COR-L47 (cell line): ENCODE results near the gene GPX4.
A peak's percentile ranks its signal among the peaks of the same experiment; 100 is the strongest.

Source experiments
- DNase-seq: peaks from one replicate; lab custom pipeline; 2025; lab: John Stamatoyannopoulos, UW

The GPX4 gene

DNA sequence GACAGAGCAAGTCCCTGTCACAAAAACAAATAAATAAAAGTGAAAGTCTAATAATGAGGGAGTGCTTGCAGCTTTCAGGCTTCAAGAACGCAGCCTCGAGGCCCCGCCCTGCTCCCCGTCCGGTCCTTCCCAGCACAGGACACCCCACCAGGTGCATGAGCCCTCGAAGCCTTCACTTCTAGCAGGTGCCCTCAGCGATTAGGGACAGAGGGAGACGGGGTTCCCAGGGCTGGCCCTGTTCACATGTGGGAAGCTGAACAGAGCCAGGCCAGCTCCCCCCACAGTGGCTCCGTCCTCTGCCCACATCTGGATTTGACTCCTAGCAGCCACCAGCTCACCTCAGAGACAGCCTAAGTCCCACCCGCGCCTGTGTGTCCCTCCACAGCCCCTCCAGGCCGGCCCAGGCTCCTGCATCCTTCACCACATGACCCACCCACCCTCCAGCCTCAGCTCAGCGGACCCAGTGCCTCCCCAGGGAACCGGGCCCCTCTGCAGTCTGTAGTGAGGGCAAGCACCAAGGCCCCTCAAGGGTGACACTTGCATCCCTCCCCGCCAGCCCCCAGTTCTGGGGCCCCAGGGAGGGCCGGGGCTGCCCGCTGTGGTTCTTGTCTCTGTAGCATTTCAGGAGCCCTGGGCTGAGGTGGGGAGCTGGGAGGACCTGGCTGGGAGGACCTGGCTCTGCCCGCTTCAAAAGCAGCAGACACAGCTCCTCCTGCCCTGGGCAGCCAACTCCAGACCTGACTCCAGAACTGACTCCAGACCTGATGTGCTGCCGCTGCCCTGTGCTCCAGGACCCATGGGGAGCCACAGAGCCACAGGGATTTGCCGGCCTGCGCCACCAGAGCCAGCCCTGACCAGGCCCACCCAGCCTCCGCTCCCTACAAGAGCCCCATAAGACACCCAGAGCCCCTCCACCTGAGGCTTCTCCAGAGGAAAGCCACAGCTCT is 27.2 kb downstream of the GPX4 start:
- no peak for DNase-seq

GRCh38 chr19:1131718-1132551 is 28.1 kb downstream of the GPX4 start:
- no peak for DNase-seq

DNA sequence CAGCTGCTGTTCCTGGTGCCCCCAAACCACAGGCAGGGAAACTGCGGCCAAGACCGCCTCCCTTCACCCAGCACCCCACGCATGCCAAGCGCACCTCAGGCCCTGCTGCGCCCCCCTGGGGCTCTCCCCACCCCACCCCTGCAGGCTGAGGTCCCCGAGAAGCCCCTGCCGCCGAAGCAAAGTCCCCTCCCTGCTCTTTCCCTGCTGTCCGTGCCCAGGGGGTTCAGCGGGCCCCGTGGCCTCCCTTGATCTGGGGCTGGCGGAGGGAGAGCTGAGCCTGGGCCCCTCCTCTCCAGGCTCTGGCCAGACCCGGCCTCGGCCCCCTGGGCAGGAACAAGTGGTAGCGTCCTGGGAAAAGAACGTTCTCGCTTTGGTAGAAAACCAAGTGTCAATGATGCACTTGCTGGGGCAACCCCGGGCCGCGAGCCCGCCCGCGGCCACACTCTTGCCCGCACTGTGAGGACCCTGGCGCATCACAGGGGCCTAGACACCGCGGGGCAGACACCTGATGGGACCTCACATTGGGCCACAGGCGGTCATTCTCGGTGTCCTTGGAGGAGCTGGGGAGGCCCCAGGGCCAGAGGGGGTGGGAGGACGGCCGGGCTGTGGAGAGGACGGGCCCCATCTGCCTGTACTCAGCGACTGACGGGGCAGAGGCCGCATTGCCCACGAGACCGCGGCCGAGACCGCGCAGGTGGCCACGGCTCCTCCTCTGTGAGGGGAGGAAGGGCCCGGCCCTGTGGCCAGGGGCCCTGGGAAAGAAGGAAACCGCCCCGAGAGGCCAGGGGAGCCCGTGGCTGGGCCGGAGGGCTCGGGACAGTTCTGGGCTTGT is 29.0 kb downstream of the GPX4 start:
- DNase-seq = no peak

GRCh38 chr19:1133471-1133929 is 29.7 kb downstream of the GPX4 start:
- DNase-seq = no peak

GRCh38 chr19:1134431-1134830 is 30.6 kb downstream of the GPX4 start:
- DNase-seq = no peak

DNA sequence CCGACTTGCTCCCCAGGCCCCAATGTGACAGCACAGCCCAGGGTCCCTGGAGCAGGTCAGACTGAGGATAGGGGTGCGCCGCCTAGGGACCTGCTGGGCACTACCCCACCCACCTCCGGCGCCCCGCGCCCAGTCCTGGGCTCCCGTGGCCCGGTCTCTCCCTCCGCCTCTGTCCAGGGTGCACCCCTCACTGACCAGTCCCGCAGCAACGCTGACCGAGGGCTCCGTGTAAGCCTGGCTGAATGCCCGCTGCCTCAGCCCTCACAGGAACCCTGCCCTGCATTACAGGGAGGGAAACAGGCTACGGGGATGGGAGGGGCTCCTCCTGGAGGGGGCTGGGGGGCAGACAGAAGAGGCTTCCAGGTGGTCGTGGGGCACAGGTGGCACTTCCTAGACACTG is 31.7 kb downstream of the GPX4 start:
- no peak for DNase-seq

DNA sequence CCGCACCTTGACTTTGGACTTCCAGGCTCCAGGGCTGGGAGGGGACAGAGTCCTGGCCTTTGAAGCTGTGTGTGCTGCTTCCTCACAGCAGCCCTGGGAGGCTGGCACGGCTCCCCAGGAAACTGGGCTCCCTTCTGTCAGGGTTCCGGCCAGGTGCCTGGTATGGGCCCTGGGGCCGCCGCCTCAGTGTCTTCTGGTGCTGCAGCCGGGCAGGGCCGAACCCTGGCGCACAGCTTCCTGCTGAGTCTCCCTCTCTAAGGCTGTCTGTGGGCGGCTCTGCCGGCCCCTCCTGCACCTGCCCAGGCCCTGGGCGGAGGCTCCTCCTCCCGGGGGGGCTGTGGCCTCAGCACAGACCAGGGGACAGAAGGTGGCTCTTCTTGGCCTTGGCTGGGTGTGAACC is 32.4 kb downstream of the GPX4 start:
- peak; percentile 3 for DNase-seq

GRCh38 chr19:1136621-1137317 is 33.0 kb downstream of the GPX4 start:
- no peak for DNase-seq

DNA sequence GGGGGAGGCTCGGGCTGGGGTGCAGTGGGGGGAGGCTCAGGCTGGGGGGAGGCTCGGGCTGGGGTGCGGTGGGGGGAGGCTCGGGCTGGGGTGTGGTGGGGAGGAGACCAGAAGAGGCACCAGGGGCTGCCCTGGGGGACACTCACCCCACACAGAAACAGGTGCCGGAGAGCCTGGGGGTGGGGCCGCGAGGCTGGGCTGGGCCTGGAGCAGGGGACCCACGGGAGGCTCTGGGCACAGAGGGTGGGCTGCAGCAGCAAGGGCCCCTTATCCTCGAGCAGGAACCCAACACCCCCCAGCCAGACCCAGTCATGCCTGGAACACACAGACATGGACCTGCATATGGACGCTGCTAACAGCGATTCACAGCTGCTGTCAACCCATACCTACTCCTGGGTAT is 34.3 kb downstream of the GPX4 start:
- no peak for DNase-seq

GRCh38 chr19:1139126-1139525 is 35.3 kb downstream of the GPX4 start:
- DNase-seq = no peak

DNA sequence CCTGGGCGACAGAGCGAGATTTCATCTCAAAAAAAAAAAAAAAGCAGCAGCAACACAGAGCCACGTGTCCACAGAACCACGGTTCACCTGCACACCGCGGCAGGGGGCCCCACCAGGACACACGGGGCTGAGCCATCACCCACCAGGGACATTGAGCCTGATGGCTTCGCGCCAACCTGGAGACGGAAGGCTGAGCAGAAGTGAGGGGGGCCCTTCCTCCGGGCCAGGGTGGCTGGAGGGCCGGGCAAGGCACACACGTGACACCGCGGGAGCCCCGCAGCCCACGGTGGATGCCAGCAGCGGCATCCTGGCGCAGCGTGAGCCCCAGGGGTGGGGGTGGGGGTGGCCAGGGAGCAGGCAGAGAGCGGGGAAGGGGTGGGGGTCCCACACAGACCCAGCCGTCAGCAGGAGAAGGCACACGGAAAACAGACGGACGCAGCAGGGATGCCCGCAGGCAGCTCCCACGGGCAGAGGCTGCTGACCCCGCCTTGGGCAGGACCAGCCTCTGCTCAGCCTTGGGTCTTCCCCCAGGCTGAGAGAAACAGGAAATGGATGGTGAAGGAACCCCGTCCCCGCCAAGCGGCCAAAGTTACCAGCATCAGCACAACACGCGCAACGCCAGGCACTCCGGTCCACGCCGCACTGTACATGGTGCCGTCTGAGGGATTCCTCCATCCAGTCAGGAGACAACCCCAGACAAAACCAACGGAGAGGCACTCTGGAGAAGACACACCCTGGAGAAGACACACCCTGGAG is 36.7 kb downstream of the GPX4 start:
- no peak for DNase-seq

GRCh38 chr19:1141944-1142343 is 38.1 kb downstream of the GPX4 start:
- no peak for DNase-seq

DNA sequence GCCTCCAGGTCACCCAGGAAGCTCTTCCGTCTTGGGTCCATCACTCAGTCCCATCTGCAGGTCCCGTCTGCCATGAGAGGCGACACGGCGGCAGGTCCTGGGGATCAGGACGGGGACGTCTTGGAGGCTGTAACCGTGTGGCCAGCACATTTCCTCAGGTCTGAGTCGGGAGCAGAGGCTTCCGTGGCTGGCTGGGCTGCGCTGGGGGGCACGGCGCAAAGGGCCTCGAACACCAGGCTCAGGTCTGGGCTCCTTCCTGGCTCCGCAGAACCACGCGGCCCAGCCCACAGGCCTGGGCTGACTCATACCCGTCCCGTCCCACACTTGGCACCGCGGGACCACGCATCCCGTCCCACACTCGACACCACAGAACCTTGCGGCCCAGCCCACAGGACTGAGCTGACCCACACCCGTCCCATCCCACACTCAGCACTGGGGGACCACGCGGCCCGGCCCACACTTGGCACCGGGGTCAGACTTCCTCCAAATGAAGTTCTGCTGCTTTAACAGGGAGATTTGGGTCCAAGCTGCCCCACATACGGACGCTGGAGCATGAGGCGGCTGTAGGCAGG is 40.1 kb downstream of the GPX4 start:
- no peak for DNase-seq

GRCh38 chr19:1144741-1145140 is 40.9 kb downstream of the GPX4 start:
- DNase-seq = no peak

DNA sequence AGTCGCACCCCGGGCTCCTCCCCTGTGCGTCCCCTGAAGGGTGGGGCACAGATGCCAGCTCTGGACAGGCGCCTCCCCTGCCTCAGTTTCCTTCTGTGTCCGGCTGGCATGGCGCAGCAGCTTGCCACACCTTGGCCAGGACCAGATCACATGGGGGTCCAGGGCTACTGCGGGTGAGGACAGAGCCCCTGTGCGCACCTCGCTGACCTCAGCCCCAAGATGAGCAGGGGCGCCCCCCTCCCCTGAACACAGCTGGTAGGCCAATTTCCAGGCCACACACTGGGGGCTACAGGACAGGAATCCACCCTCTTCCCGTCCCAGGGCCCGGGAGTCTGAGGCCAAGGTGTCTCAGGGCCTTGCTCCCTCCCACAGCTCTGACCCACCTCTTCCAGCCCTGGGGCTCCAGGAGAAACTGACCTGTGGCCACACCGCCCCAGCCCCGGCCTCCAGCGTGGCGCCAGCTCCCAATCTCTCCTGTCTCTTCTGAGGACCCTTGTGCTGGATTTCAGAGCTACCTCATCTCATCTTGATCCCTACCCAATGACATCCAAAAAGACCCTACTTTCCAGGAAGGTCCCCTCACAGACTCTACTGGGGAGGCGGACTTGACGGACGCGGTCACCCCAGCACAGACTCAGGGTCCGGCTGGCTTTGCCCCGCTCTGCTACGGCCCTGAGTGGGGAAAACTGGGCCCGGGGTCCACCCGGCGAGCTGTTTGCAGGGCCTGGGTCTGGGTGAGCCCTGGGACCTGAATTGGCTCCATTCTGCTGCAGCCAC is 42.0 kb downstream of the GPX4 start:
- DNase-seq = no peak

- no peak for DNase-seq
Observed at GRCh38 chr19:1146412-1146699, 42.6 kb downstream of the GPX4 start.

DNA sequence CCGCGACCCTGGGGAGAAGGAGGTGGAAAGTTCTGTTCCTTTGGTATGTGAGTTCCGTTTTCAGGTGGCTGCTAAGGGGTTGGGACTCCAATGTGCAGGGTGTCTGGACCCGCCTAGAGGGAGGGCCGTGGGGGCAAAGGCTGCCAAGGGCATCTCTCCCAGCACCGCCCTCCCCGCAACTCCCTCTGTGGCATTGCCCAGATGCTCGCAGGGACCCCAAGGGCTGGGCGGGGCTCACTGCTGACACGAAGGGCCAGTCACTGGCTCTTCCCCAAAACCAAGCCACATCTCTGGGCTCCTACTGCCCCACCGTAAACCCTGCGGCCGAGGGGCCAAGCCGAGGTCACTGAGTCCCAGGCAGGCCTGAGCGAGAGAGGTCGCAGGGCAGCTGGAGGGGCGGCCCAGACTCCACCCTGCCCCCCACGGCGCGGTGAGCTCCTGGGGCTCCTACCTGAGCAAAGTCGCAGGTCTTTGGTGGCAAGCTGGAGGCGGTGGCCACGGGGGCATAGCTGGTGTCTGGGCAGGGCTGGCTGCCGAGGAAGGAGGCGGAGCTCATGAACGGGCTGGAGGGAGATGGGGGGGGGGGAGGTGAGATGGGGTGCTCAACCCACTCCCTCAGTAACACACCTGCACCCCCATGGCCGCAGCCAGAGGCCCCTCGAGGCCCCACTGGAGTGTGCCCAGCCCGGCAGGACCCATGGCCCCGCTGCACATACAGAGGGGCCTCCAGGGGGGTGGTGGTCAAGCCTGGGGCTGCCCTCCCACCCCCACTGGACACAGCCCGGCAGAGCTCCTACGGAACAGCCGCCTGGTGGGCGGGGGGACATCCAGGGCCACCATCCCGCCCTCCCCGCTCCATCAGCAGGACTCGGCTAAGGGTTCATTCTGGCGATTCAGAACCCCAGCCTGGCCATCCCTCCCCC is 43.3 kb downstream of the GPX4 start:
- DNase-seq = no peak

- no peak for DNase-seq
Observed at GRCh38 chr19:1147934-1148549, 44.2 kb downstream of the GPX4 start.
